K562 treated with DMSO at 1 percent for 4 hours (cell line): ENCODE measurements around the gene TOP2B. TPM values are rescaled to one million over a fixed set of nuclear protein-coding genes. Genes with fewer than 3 reads are reported as not detected.

Experiments
- total RNA-seq: library from RNA; unstranded; fragments of 300-600 nt; gene quantifications from 2 replicates; pipeline ENCODE4 v1.2.3, GENCODE V29; 2022; ENCODE audit not compliant: insufficient read depth

TOP2B gene
- total RNA-seq = 79.2 and 85.2 TPM in 2 replicates

DNA sequence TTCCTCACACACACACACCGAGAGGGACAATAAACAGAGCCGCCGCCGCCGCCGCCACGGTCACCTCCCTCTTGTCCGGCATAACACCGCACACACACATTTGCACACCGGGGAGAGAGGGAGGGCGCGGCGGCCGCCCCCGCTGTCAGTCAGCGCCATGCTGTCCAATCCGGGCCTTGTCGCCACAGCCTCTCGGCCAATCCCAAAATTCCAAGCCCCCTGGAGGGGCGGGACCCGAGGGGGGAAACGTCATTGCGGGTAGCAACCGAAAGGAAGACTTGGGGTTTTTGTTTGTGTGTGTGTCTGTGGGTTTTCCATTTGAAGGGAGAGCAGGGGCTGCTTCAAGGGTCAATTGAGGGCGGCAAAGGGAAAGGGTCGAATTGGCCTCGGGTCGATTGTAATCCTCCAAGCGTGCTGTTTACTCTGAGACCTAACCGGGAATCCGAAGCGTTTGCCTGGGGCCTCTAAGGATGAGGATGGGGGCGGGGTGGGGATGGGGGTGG is at the start of gene TOP2B:
Gene TOP2B, minus strand, starts transcription at position 96 of the 503 bp plus-strand sequence. CDS start 610 bp downstream, outside the sequence.

Other genes starting within 250 kb of the TOP2B start
- gene RARB, start 236.6 kb downstream of the TOP2B start, total RNA-seq = not detected in 2 replicates
- gene NGLY1, start 118.5 kb upstream of the TOP2B start, total RNA-seq = 45.7 and 51.0 TPM in 2 replicates
- gene OXSM, start 125.2 kb upstream of the TOP2B start, total RNA-seq = 19.3 and 39.3 TPM in 2 replicates